Neural cell (in vitro differentiated cells): Measurements from ENCODE around the gene CARD18. TPM values are rescaled to one million over a fixed set of nuclear protein-coding genes. Genes with fewer than 3 reads are reported as not detected.

Experiments used
- H2AFZ ChIP-seq: fragments of 200-600, 300-800 bp; sonication (generic), shearing (Covaris generic); 2 replicates; pipeline ENCODE4 v1.6.0; 2014; ENCODE audit warnings: low read depth, mild to moderate bottlenecking, antibody characterized with exemption, low read length, moderate library complexity
- H3F3A ChIP-seq: fragments of 200-600 bp; shearing (Covaris generic); 2 replicates; pipeline ENCODE4 v1.6.1; 2016; ENCODE audit warnings: mild to moderate bottlenecking, moderate library complexity, mixed read lengths, antibody characterized with exemption, low read length; ENCODE audit not compliant: insufficient read depth, poor library complexity, severe bottlenecking
- H3K27ac ChIP-seq: fragments of 200-600, 300-800 bp; sonication (generic), shearing (Covaris generic); 2 replicates; pipeline ENCODE4 v1.5.1; 2014; ENCODE audit warnings: mild to moderate bottlenecking, low read length, moderate library complexity
- H3K27me3 ChIP-seq: fragments of 300-800, 200-600 bp; sonication (generic), shearing (Covaris generic); 2 replicates; pipeline ENCODE4 v1.6.0; 2014; ENCODE audit warnings: mild to moderate bottlenecking, low read depth, low read length, moderate library complexity; ENCODE audit not compliant: insufficient read depth
- H3K36me3 ChIP-seq: fragments of 300-800, 200-600 bp; sonication (generic), shearing (Covaris generic); 2 replicates; pipeline ENCODE4 v1.5.1; 2014; ENCODE audit warnings: mild to moderate bottlenecking, antibody characterized with exemption, low read length, moderate library complexity; ENCODE audit not compliant: insufficient read depth
- H3K4me2 ChIP-seq: fragments of 300-800, 200-600 bp; sonication (generic), shearing (Covaris generic); 2 replicates; pipeline ENCODE4 v1.6.0; 2014; ENCODE audit warnings: mild to moderate bottlenecking, low read length
- H3K4me3 ChIP-seq: fragments of 300-800, 200-600 bp; sonication (generic), shearing (Covaris generic); 2 replicates; pipeline ENCODE4 v1.5.1; 2014; ENCODE audit warnings: mild to moderate bottlenecking, low read length, moderate library complexity
- H3K79me2 ChIP-seq: fragments of 200-600 bp; shearing (Covaris generic); replicated peaks from 2 replicates; pipeline ENCODE4 v1.6.0; 2014; ENCODE audit warnings: mild to moderate bottlenecking, low read length, moderate library complexity; ENCODE audit not compliant: insufficient read depth
- H3K9ac ChIP-seq: fragments of 300-800, 200-600 bp; sonication (generic), shearing (Covaris generic); 2 replicates; pipeline ENCODE4 v1.6.1; 2016; ENCODE audit warnings: mild to moderate bottlenecking, low read length, mixed read lengths
- H3K9me2 ChIP-seq: fragments of 200-600 bp; shearing (Covaris generic); 2 replicates; pipeline ENCODE4 v1.6.1; 2016; ENCODE audit warnings: mild to moderate bottlenecking, low read length, mixed read lengths; ENCODE audit not compliant: insufficient read depth
- H3K9me3 ChIP-seq: fragments of 200-600, 300-800 bp; sonication (generic), shearing (Covaris generic); 2 replicates; pipeline ENCODE4 v1.6.1; 2016; ENCODE audit warnings: mild to moderate bottlenecking, mixed run types, low read length, moderate library complexity, mixed read lengths
- H4K20me1 ChIP-seq: fragments of 200-600 bp; shearing (Covaris generic); 2 replicates; pipeline ENCODE4 v1.6.1; 2016; ENCODE audit warnings: mild to moderate bottlenecking, mixed run types; ENCODE audit not compliant: insufficient read depth
- EP300 ChIP-seq: fragments of 450-650 bp; conservative IDR thresholded peaks from 2 replicates; pipeline ENCODE4 v1.6.1; 2014; ENCODE audit warnings: antibody characterized with exemption, mild to moderate bottlenecking, moderate library complexity; ENCODE audit not compliant: poor library complexity, severe bottlenecking
- EZH2 ChIP-seq: fragments of 200-600, 300-800 bp; shearing (Covaris generic), sonication (generic); IDR thresholded peaks from 2 replicates; pipeline ENCODE4 v1.6.1; 2014; ENCODE audit warnings: antibody characterized with exemption, low read length, borderline replicate concordance, mild to moderate bottlenecking; ENCODE audit not compliant: insufficient read depth, poor library complexity, severe bottlenecking
- MXI1 ChIP-seq: fragments of 450-650 bp; conservative IDR thresholded peaks from 2 replicates; pipeline ENCODE4 v1.6.1; 2014; ENCODE audit warnings: antibody characterized with exemption, mild to moderate bottlenecking; ENCODE audit not compliant: poor library complexity, severe bottlenecking
- POLR2AphosphoS5 ChIP-seq: IDR thresholded peaks from 2 replicates; pipeline ENCODE4 v1.6.1; 2012
- RAD21 ChIP-seq: fragments of 450-650 bp; conservative IDR thresholded peaks from 2 replicates; pipeline ENCODE4 v1.6.1; 2014; ENCODE audit warnings: antibody characterized with exemption, mild to moderate bottlenecking, moderate library complexity
- SMC3 ChIP-seq: fragments of 450-650 bp; conservative IDR thresholded peaks from 2 replicates; pipeline ENCODE4 v1.6.1; 2014; ENCODE audit warnings: antibody characterized with exemption, mild to moderate bottlenecking, moderate library complexity; ENCODE audit not compliant: poor library complexity
- TAF1 ChIP-seq: IDR thresholded peaks from 2 replicates; pipeline ENCODE4 v1.6.1; 2012; ENCODE audit warnings: low read depth
- polyA plus RNA-seq: library from polyadenylated mRNA; depleted of rRNA; stranded (reverse); fragments of >200 nt; gene quantifications from 2 replicates; pipeline ENCODE4 v1.2.3, GENCODE V29; 2014
- TF ChIP-seq, protein P1 (sequence below): IDR thresholded peaks from 2 replicates; pipeline ENCODE4 v1.6.1; 2012; ENCODE audit warnings: borderline replicate concordance
- TF ChIP-seq, protein P2 (sequence below): fragments of 450-650 bp; IDR thresholded peaks from 2 replicates; pipeline ENCODE4 v1.5.1; 2014; ENCODE audit warnings: antibody characterized with exemption, mild to moderate bottlenecking, moderate library complexity; ENCODE audit not compliant: poor library complexity, severe bottlenecking

The CARD18 gene
- polyA plus RNA-seq, 1 donor from 2014 or later: not detected

DNA sequence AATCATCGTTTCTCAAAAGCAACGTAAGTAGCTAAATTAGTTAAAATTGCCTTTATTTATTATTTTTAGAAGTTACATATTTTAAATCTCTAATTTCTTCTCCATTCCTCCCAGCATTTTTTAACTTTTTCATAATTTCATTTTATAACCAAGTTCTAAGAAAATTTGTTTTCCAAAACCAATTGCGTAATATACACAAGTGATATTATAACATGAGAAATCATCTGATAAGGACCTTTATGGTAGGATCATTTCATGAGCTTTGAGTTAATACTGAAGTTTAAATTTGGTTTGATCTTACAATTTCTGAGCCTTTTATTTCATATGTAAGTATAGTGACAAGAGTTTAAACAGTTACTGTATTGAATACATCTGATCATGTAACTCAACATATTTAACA lies 27.7 kb upstream of the CARD18 start:
- H3K27me3 ChIP-seq: no peaks in the 10 kb centered on the region
- H3K9me3 ChIP-seq: no peaks in the 10 kb centered on the region
- H3K9ac ChIP-seq: no peak overlapping the region
- no peak overlapping the region for H3K4me2 ChIP-seq
- no peak overlapping the region for H2AFZ ChIP-seq
- no peaks in the 10 kb centered on the region for H3K36me3 ChIP-seq
- no peaks in the 10 kb centered on the region for H3K79me2 ChIP-seq
- no peak overlapping the region for H3K4me3 ChIP-seq
- no peaks in the 10 kb centered on the region for H3F3A ChIP-seq
- H3K27ac ChIP-seq: no peak overlapping the region
- no peaks in the 10 kb centered on the region for H3K9me2 ChIP-seq
- TF ChIP-seq EP300 (no peak), TAF1 (no peak), SMC3 (no peak), EZH2 (no peak), RAD21 (no peak), POLR2AphosphoS5 (no peak), MXI1 (no peak)
- TF ChIP-seq, protein P1, sequence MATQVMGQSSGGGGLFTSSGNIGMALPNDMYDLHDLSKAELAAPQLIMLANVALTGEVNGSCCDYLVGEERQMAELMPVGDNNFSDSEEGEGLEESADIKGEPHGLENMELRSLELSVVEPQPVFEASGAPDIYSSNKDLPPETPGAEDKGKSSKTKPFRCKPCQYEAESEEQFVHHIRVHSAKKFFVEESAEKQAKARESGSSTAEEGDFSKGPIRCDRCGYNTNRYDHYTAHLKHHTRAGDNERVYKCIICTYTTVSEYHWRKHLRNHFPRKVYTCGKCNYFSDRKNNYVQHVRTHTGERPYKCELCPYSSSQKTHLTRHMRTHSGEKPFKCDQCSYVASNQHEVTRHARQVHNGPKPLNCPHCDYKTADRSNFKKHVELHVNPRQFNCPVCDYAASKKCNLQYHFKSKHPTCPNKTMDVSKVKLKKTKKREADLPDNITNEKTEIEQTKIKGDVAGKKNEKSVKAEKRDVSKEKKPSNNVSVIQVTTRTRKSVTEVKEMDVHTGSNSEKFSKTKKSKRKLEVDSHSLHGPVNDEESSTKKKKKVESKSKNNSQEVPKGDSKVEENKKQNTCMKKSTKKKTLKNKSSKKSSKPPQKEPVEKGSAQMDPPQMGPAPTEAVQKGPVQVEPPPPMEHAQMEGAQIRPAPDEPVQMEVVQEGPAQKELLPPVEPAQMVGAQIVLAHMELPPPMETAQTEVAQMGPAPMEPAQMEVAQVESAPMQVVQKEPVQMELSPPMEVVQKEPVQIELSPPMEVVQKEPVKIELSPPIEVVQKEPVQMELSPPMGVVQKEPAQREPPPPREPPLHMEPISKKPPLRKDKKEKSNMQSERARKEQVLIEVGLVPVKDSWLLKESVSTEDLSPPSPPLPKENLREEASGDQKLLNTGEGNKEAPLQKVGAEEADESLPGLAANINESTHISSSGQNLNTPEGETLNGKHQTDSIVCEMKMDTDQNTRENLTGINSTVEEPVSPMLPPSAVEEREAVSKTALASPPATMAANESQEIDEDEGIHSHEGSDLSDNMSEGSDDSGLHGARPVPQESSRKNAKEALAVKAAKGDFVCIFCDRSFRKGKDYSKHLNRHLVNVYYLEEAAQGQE: no peak
- TF ChIP-seq, protein P2, sequence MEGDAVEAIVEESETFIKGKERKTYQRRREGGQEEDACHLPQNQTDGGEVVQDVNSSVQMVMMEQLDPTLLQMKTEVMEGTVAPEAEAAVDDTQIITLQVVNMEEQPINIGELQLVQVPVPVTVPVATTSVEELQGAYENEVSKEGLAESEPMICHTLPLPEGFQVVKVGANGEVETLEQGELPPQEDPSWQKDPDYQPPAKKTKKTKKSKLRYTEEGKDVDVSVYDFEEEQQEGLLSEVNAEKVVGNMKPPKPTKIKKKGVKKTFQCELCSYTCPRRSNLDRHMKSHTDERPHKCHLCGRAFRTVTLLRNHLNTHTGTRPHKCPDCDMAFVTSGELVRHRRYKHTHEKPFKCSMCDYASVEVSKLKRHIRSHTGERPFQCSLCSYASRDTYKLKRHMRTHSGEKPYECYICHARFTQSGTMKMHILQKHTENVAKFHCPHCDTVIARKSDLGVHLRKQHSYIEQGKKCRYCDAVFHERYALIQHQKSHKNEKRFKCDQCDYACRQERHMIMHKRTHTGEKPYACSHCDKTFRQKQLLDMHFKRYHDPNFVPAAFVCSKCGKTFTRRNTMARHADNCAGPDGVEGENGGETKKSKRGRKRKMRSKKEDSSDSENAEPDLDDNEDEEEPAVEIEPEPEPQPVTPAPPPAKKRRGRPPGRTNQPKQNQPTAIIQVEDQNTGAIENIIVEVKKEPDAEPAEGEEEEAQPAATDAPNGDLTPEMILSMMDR: no peak
- no peaks in the 10 kb centered on the region for H4K20me1 ChIP-seq

DNA sequence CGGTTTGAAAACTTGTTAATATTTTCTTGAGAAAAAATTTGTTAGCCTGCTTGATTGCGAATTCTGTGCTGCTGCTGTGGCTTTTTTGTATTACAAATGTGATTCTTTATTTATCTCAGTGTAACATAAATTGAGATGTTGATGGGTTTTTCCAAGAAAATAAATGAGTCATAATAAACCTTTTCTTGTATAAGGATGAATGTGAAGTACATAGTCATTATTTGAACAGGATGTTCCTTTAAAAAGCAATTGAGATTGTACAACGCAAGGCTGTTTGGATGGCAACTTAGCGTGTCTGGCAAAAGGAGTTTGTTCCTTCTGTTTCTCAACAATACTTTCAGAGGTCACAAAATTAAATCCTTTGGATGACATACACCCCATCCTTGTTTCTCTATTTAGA lies 24.6 kb upstream of the CARD18 start:
- Histone ChIP-seq H3K9me3 (no peaks in the 10 kb centered on the region), H3F3A (no peaks in the 10 kb centered on the region), H3K27ac (no peak overlapping the region), H3K9ac (no peak overlapping the region), H3K79me2 (no peaks in the 10 kb centered on the region), H3K4me2 (no peak overlapping the region), H3K4me3 (no peak overlapping the region), H3K36me3 (no peaks in the 10 kb centered on the region), H4K20me1 (no peaks in the 10 kb centered on the region), H3K27me3 (no peaks in the 10 kb centered on the region), H2AFZ (no peak overlapping the region), H3K9me2 (no peaks in the 10 kb centered on the region)
- TF ChIP-seq EZH2: no peak

DNA sequence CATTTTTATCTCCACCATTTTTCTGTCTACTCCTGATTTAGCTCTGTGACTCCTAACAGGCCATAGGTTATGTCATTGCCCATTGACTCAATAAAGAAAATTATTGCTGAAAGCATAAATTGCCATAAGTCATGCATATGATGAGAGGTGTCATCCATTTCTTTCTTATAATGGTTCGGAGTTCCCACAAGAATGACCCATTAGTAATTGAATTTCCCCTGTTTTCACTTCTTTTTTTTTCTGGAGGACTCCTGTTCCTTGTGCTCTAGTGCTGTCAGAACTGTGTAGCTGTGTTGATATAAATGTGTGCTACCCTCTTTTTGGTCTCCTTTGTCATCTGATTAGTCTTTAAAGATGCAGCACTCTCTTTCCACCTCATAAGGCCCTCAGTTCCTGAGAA lies 22.9 kb upstream of the CARD18 start:
- H3K9me2 ChIP-seq: no peaks in the 10 kb centered on the region
- no peaks in the 10 kb centered on the region for H3K79me2 ChIP-seq
- H3K4me2 ChIP-seq: no peak overlapping the region
- TF ChIP-seq POLR2AphosphoS5 (no peak), SMC3 (no peak), TAF1 (no peak)
- H3K4me3 ChIP-seq: no peak overlapping the region
- no peaks in the 10 kb centered on the region for H4K20me1 ChIP-seq
- H3F3A ChIP-seq: no peaks in the 10 kb centered on the region
- H3K27me3 ChIP-seq: no peaks in the 10 kb centered on the region
- H3K36me3 ChIP-seq: no peaks in the 10 kb centered on the region
- no peak overlapping the region for H3K27ac ChIP-seq
- no peak overlapping the region for H3K9ac ChIP-seq
- H3K9me3 ChIP-seq: no peaks in the 10 kb centered on the region
- no peak overlapping the region for H2AFZ ChIP-seq
